Right lobe of liver (tissue), 4 donors: ENCODE results near the gene USF3.

Experiments used
- CTCF ChIP-seq, 4 donors: fragments of 200-600 bp in 3 of 4; fragments of 450-650 bp in 1 of 4; IDR thresholded peaks; one replicate each; pipeline versions ENCODE4 v1.5.1 to v1.8.0; 2016 to 2022; ENCODE audit warnings: antibody characterized with exemption in 4 of 4, mild to moderate bottlenecking in 2 of 4
- POLR2A ChIP-seq: fragments of 450-650 bp; IDR thresholded peaks from one replicate; pipeline ENCODE4 v1.6.1; 2017; ENCODE audit warnings: antibody characterized with exemption, mild to moderate bottlenecking
- donor health status: DM: no; HTN: no; CAD: no.
- donor health status: DM: no; HTN: no; CAD: no.
- donor health status: DM: no; HTN: yes; CAD: no.

GRCh38 chr3:113664523-113665094, 31.8 kb downstream of the USF3 start:
- TF ChIP-seq CTCF (IDR thresholded peaks at IDR 0.05) (no peak), POLR2A (no peak)
